HG02884 (cell line): ENCODE measurements around the gene FBXO8.

Source experiments
- ATAC-seq: cut with Tn5 transposase; IDR thresholded peaks from one replicate; pipeline ENCODE4 v1.9.1; 2021; ENCODE audit warnings: mild to moderate bottlenecking, moderate library complexity; ENCODE audit not compliant: unreplicated experiment

Gene FBXO8

GRCh38 chr4:174284487-174284886 is 1.0 kb upstream of the FBXO8 start:
- ATAC-seq, result no peak

GRCh38 chr4:174282836-174283506 is 496 bp downstream of the FBXO8 start:
- ATAC-seq, result peak; percentile 96

- no peak for ATAC-seq
Measured at GRCh38 chr4:174281901-174282300, 1.6 kb downstream of the FBXO8 start.

GRCh38 chr4:174281182-174281737 is 2.2 kb downstream of the FBXO8 start:
- no peak for ATAC-seq

- ATAC-seq, result no peak
Measured at GRCh38 chr4:174279433-174280155, 3.9 kb downstream of the FBXO8 start.

- no peak for ATAC-seq
Measured at GRCh38 chr4:174278467-174278866, 5.0 kb downstream of the FBXO8 start.

GRCh38 chr4:174277433-174277832 is 6.0 kb downstream of the FBXO8 start:
- ATAC-seq, result no peak

- no peak for ATAC-seq
Measured at GRCh38 chr4:174275101-174275500, 8.4 kb downstream of the FBXO8 start.

GRCh38 chr4:174274436-174274835 is 9.0 kb downstream of the FBXO8 start:
- ATAC-seq, result no peak

GRCh38 chr4:174273930-174274329 is 9.5 kb downstream of the FBXO8 start:
- ATAC-seq, result no peak

GRCh38 chr4:174266416-174266815 is 17.1 kb downstream of the FBXO8 start:
- no peak for ATAC-seq

GRCh38 chr4:174265916-174266315 is 17.6 kb downstream of the FBXO8 start:
- ATAC-seq, result no peak

- ATAC-seq, result no peak
Measured at GRCh38 chr4:174263445-174263736, 20.1 kb downstream of the FBXO8 start.

GRCh38 chr4:174262624-174263444 is 20.6 kb downstream of the FBXO8 start:
- no peak for ATAC-seq

- ATAC-seq, result peak; percentile 40
Measured at GRCh38 chr4:174261432-174261831, 22.0 kb downstream of the FBXO8 start.

GRCh38 chr4:174260099-174260498 is 23.4 kb downstream of the FBXO8 start:
- ATAC-seq, result no peak

GRCh38 chr4:174259580-174259979 is 23.9 kb downstream of the FBXO8 start:
- ATAC-seq, result no peak

- no peak for ATAC-seq
Measured at GRCh38 chr4:174256277-174256713, 27.2 kb downstream of the FBXO8 start.

GRCh38 chr4:174255786-174256185 is 27.7 kb downstream of the FBXO8 start:
- no peak for ATAC-seq

- no peak for ATAC-seq
Measured at GRCh38 chr4:174255374-174255773, 28.1 kb downstream of the FBXO8 start.

- no peak for ATAC-seq
Measured at GRCh38 chr4:174254613-174255012, 28.9 kb downstream of the FBXO8 start.

GRCh38 chr4:174252412-174252811 is 31.1 kb downstream of the FBXO8 start:
- ATAC-seq, result no peak
